IMR-90 (cell line): ENCODE results near the gene PHC2. TPM values are rescaled to one million over a fixed set of nuclear protein-coding genes. Genes with fewer than 3 reads are reported as not detected.
A peak's percentile ranks its signal among the peaks of the same experiment; 100 is the strongest.

ENCODE experiments used
- ATAC-seq: fragments of 200-7000 bp; cut with Tn5 transposase; 2 replicates; pipeline ENCODE4 v1.9.1; 2020; ENCODE audit warnings: low read depth, mild to moderate bottlenecking, moderate library complexity
- BruUV-seq: library from RNA; stranded (reverse); fragments of 400-500 nt; replicated peaks from 2 replicates; lab custom pipeline; 2021; lab: Mats Ljungman, UMichigan
- CTCF ChIA-PET: fragments of 300-600 bp; formaldehyde crosslinking; extraction: SDS; loops from one replicate; lab custom pipeline; 2021; ENCODE audit warnings: antibody characterized with exemption; lab: Yijun Ruan, JAX
- POLR2A ChIA-PET: fragments of 300-600 bp; sonication (Branson Sonifier 250); formaldehyde crosslinking; loops from one replicate; lab custom pipeline; 2022; ENCODE audit warnings: antibody characterized with exemption; ENCODE audit not compliant: unreplicated experiment; lab: Charles Lee
- DNase-seq: peaks from one replicate; pipeline ENCODE4 v3.0.0; 2013
- H2AFZ ChIP-seq: replicated peaks from 2 replicates; pipeline ENCODE3; 2013; ENCODE audit warnings: low read length, mild to moderate bottlenecking; ENCODE audit not compliant: poor library complexity
- H2AK5ac ChIP-seq: 2 replicates; pipeline ENCODE4 v1.6.1; 2013; ENCODE audit warnings: low read depth, low read length, inconsistent platforms
- H2AK9ac ChIP-seq: replicated peaks from 2 replicates; pipeline ENCODE3; 2013; ENCODE audit warnings: mild to moderate bottlenecking, low read depth, low read length, moderate library complexity; ENCODE audit not compliant: poor library complexity
- H2BK120ac ChIP-seq: 2 replicates; pipeline ENCODE4 v1.6.1; 2013; ENCODE audit warnings: low read depth, low read length, inconsistent platforms
- H2BK15ac ChIP-seq: 3 replicates; pipeline ENCODE4 v1.6.1; 2013; ENCODE audit warnings: low read depth, low read length, inconsistent platforms
- H2BK20ac ChIP-seq: 2 replicates; pipeline ENCODE4 v1.6.1; 2013; ENCODE audit warnings: low read depth, mild to moderate bottlenecking, inconsistent platforms, low read length, moderate library complexity
- H2BK5ac ChIP-seq: 2 replicates; pipeline ENCODE4 v1.6.1; 2013; ENCODE audit warnings: mild to moderate bottlenecking, low read depth, low read length, inconsistent platforms; ENCODE audit not compliant: poor library complexity, severe bottlenecking
- H3K14ac ChIP-seq: replicated peaks from 2 replicates; pipeline ENCODE4 v1.6.1; 2013; ENCODE audit warnings: low read depth, low read length, inconsistent platforms
- H3K18ac ChIP-seq: 2 replicates; pipeline ENCODE4 v1.6.1; 2013; ENCODE audit warnings: low read depth, low read length, control low read depth
- H3K23ac ChIP-seq: 2 replicates; pipeline ENCODE4 v1.6.1; 2013; ENCODE audit warnings: low read depth, low read length, inconsistent platforms
- H3K27ac ChIP-seq: 2 replicates; pipeline ENCODE4 v1.5.1; 2013; ENCODE audit warnings: mild to moderate bottlenecking, control low read depth, low read length; ENCODE audit not compliant: insufficient read depth
- H3K27me3 ChIP-seq: 2 replicates; pipeline ENCODE4 v1.6.1; 2013; ENCODE audit warnings: low read length; ENCODE audit not compliant: control insufficient read depth, insufficient read depth
- H3K36me3 ChIP-seq: 2 replicates; pipeline ENCODE4 v1.6.1; 2013; ENCODE audit warnings: low read length, mixed read lengths; ENCODE audit not compliant: control insufficient read depth, insufficient read depth
- H3K4ac ChIP-seq: 2 replicates; pipeline ENCODE4 v1.6.1; 2013; ENCODE audit warnings: low read depth, low read length, inconsistent platforms
- H3K4me1 ChIP-seq: 2 replicates; pipeline ENCODE4 v1.6.1; 2013; ENCODE audit warnings: low read length, mixed read lengths; ENCODE audit not compliant: control insufficient read depth, insufficient read depth
- H3K4me2 ChIP-seq: 2 replicates; pipeline ENCODE4 v1.6.1; 2013; ENCODE audit warnings: low read depth, mild to moderate bottlenecking, control low read depth, low read length, moderate library complexity
- H3K4me3 ChIP-seq: 2 replicates; pipeline ENCODE4 v1.5.1; 2013; ENCODE audit warnings: low read depth, mild to moderate bottlenecking, control low read depth, low read length, moderate library complexity; ENCODE audit not compliant: insufficient read depth
- H3K56ac ChIP-seq: 2 replicates; pipeline ENCODE4 v1.6.1; 2013; ENCODE audit warnings: low read length, inconsistent platforms; ENCODE audit not compliant: insufficient read depth; ENCODE audit errors: extremely low read depth
- H3K79me1 ChIP-seq, 2 experiments: 2 replicates each; pipeline ENCODE4 v1.6.1; 2013; ENCODE audit warnings: low read length in 2 of 2, inconsistent platforms in 1 of 2, low read depth in 1 of 2
- H3K9ac ChIP-seq: 2 replicates; pipeline ENCODE4 v1.6.1; 2013; ENCODE audit warnings: low read depth, low read length, control low read depth
- H3K9me1 ChIP-seq: 2 replicates; pipeline ENCODE4 v1.6.1; 2013; ENCODE audit warnings: low read length, inconsistent platforms; ENCODE audit not compliant: insufficient read depth
- H3K9me3 ChIP-seq: 2 replicates; pipeline ENCODE4 v1.6.1; 2013; ENCODE audit warnings: low read length; ENCODE audit not compliant: control insufficient read depth, insufficient read depth
- H4K20me1 ChIP-seq: 2 replicates; pipeline ENCODE4 v1.6.1; 2013; ENCODE audit warnings: low read length, inconsistent platforms; ENCODE audit not compliant: insufficient read depth
- H4K5ac ChIP-seq: 2 replicates; pipeline ENCODE4 v1.6.1; 2013; ENCODE audit warnings: mild to moderate bottlenecking, low read depth, low read length, control low read depth
- H4K8ac ChIP-seq, 2 experiments: 2 replicates each; pipeline ENCODE4 v1.6.1; 2013; ENCODE audit warnings: low read depth in 2 of 2, low read length in 2 of 2, control low read depth in 1 of 2, inconsistent platforms in 1 of 2
- H4K91ac ChIP-seq: 2 replicates; pipeline ENCODE4 v1.6.1; 2013; ENCODE audit warnings: low read depth, low read length, inconsistent platforms; ENCODE audit not compliant: insufficient read depth
- BHLHE40 ChIP-seq: fragments of 150-350 bp; IDR thresholded peaks from 2 replicates; pipeline ENCODE4 v1.6.1; 2016; ENCODE audit warnings: mild to moderate bottlenecking, low read depth, low read length
- CEBPB ChIP-seq: IDR thresholded peaks from 2 replicates; pipeline ENCODE4 v1.6.1; 2012; ENCODE audit warnings: low read depth, low read length, improper control_type of control experiment
- CHD1 ChIP-seq: IDR thresholded peaks from 2 replicates; pipeline ENCODE4 v1.6.1; 2012; ENCODE audit warnings: low read depth, low read length, improper control_type of control experiment
- CTCF ChIP-seq: conservative IDR thresholded peaks from 2 replicates; pipeline ENCODE4 v1.5.1; 2012; ENCODE audit warnings: mild to moderate bottlenecking, low read depth, low read length, improper control_type of control experiment
- FOS ChIP-seq: fragments of 150-350 bp; IDR thresholded peaks from 2 replicates; pipeline ENCODE4 v1.6.1; 2016; ENCODE audit warnings: low read depth, low read length
- MAFK ChIP-seq: IDR thresholded peaks from 2 replicates; pipeline ENCODE4 v1.6.1; 2012; ENCODE audit warnings: low read depth, low read length, improper control_type of control experiment
- MAZ ChIP-seq: IDR thresholded peaks from 2 replicates; pipeline ENCODE4 v1.6.1; 2012; ENCODE audit warnings: low read depth, mild to moderate bottlenecking, low read length, improper control_type of control experiment, moderate library complexity, borderline replicate concordance
- MXI1 ChIP-seq: IDR thresholded peaks from 2 replicates; pipeline ENCODE4 v1.6.1; 2012; ENCODE audit warnings: low read depth, mild to moderate bottlenecking, low read length, moderate library complexity, borderline replicate concordance
- NFE2L2 ChIP-seq: fragments of 150-350 bp; IDR thresholded peaks from 2 replicates; pipeline ENCODE4 v1.6.1; 2016; ENCODE audit warnings: low read depth, mild to moderate bottlenecking, low read length
- POLR2A ChIP-seq: IDR thresholded peaks from 2 replicates; pipeline ENCODE4 v1.6.1; 2012; ENCODE audit warnings: mild to moderate bottlenecking, low read depth, low read length
- RAD21 ChIP-seq: IDR thresholded peaks from 2 replicates; pipeline ENCODE4 v1.6.1; 2012; ENCODE audit warnings: low read length, improper control_type of control experiment
- RCOR1 ChIP-seq: IDR thresholded peaks from 2 replicates; pipeline ENCODE4 v1.6.1; 2012; ENCODE audit warnings: mild to moderate bottlenecking, low read length, improper control_type of control experiment; ENCODE audit not compliant: insufficient replicate concordance
- RFX5 ChIP-seq: IDR thresholded peaks from 2 replicates; pipeline ENCODE4 v1.8.0; 2012; ENCODE audit warnings: low read depth, mild to moderate bottlenecking, low read length, moderate library complexity
- SMC3 ChIP-seq: fragments of 150-350 bp; IDR thresholded peaks from 2 replicates; pipeline ENCODE4 v1.6.1; 2016; ENCODE audit warnings: low read depth, mild to moderate bottlenecking, antibody characterized with exemption, low read length, moderate library complexity
- WGBS, 2 experiments: methylation state at CpG; one replicate each; pipeline versions ENCODE4 v1.1.5 to v1.1.7; 2013; ENCODE audit warnings: missing lambda C conversion rate in 2 of 2; ENCODE audit not compliant: insufficient read length in 1 of 2; ENCODE audit errors: extremely low coverage in 2 of 2; 5-methylcytosine and 5-hydroxymethylcytosine counted together
- dilution Hi-C: fragments of 300-500 bp; cut with HindIII; formaldehyde crosslinking; loops from one replicate; pipeline ENCODE4 v1.14.3; 2018; ENCODE audit warnings: low sequenced_read_pairs; ENCODE audit not compliant: unreplicated experiment
- in situ Hi-C: fragments of 300-500 bp; cut with MboI; formaldehyde crosslinking; loops from 3 replicates; pipeline ENCODE4 v1.14.3; 2019; ENCODE audit warnings: low sequenced_read_pairs, inconsistent platforms, mixed read lengths
- intact Hi-C: fragments of 100-400 bp; cut with micrococcal nuclease; formaldehyde crosslinking; loops from 2 replicates; pipeline ENCODE4 v1.10.0; 2022
- polyA plus RNA-seq, 3 experiments: library from polyadenylated mRNA; depleted of rRNA; stranded (reverse); fragments of >200 nt; gene quantifications; 2 replicates each; pipeline ENCODE4 v1.2.3, GENCODE V29; 2012; ENCODE audit warnings: low replicate concordance in 1 of 3
- total RNA-seq: library from RNA; depleted of rRNA; stranded (reverse); fragments of >200 nt; gene quantifications from 2 replicates; pipeline ENCODE4 v1.2.3, GENCODE V29; 2012
- TF ChIP-seq, protein P1 (sequence below): fragments of 150-350 bp; IDR thresholded peaks from 2 replicates; pipeline ENCODE4 v1.6.1; 2016; ENCODE audit warnings: low read depth, mild to moderate bottlenecking, low read length, moderate library complexity, borderline replicate concordance
- TF ChIP-seq, protein P2 (sequence below): fragments of 150-350 bp; IDR thresholded peaks from 2 replicates; pipeline ENCODE4 v1.6.1; 2017; ENCODE audit warnings: mild to moderate bottlenecking, antibody characterized with exemption, low read length, low read depth

Gene PHC2
- total and polyA plus RNA-seq, 2 of the 4 experiments (the other 2 are of a cell fraction) = 46.4 to 98.1 TPM

- CTCF ChIA-PET = interaction anchor here (1.3 kb wide), 1 partner anchor 13 kb away, joined by 5 read pairs; no protein-coding TSS in a partner anchor
- Histone ChIP-seq H2BK120ac (peak overlapping the region; percentile 23; the same call in 1 of the 2 replicates), H3K27me3 (no peaks in the 10 kb centered on the region), H2AFZ (peak overlapping the region; percentile 52), H3K9me1 (peaks cover 19% of the 10 kb centered on the region), H3K23ac (no peak overlapping the region), H4K8ac (no peak overlapping the region), H3K18ac (no peak overlapping the region; the same call in 1 of the 2 replicates), H3K36me3 (no peaks in the 10 kb centered on the region), H2AK9ac (no peak overlapping the region), H3K27ac (no peak overlapping the region), H3K56ac (no peak overlapping the region), H2BK20ac (no peak overlapping the region), H4K20me1 (no peaks in the 10 kb centered on the region), H2BK5ac (no peak overlapping the region), H4K5ac (no peak overlapping the region; the same call in 1 of the 2 replicates), H2AK5ac (peak overlapping the region; percentile 27; the same call in 1 of the 2 replicates), H3K14ac (no peak overlapping the region), H3K9me3 (no peaks in the 10 kb centered on the region), H4K91ac (peak overlapping the region; percentile 26; the same call in 1 of the 2 replicates), H2BK15ac (0 out of 3 replicates have a peak overlapping the region, but pooled peaks have one; percentile 24), H3K4me3 (no peak overlapping the region), H3K79me1 (peaks cover 8 to 10% of the 10 kb centered on the region in 2 experiments), H3K4me2 (no peak overlapping the region), H3K4ac (0 out of 2 replicates have a peak overlapping the region, but pooled peaks have one; percentile 16), H3K4me1 (peaks cover 16% of the 10 kb centered on the region), H3K9ac (no peak overlapping the region)
- DNase-seq (peak; percentile 12), ATAC-seq (no peak)
- dilution Hi-C loops = no loop called here
- no TSS peak for BruUV-seq
- in situ Hi-C loops = loop anchor here (5.0 to 10.0 kb wide), 3 partner anchors 171 to 374 kb away; no protein-coding TSS in a partner anchor
- WGBS, 2 experiments = no CpG with 5 or more reads among the region's 4 CpGs
- TF ChIP-seq, protein P1, sequence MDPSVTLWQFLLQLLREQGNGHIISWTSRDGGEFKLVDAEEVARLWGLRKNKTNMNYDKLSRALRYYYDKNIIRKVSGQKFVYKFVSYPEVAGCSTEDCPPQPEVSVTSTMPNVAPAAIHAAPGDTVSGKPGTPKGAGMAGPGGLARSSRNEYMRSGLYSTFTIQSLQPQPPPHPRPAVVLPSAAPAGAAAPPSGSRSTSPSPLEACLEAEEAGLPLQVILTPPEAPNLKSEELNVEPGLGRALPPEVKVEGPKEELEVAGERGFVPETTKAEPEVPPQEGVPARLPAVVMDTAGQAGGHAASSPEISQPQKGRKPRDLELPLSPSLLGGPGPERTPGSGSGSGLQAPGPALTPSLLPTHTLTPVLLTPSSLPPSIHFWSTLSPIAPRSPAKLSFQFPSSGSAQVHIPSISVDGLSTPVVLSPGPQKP = no peak
- no peak for TF ChIP-seq POLR2A
- TF ChIP-seq MAZ = no peak
- no peak for TF ChIP-seq MXI1
- TF ChIP-seq CTCF = no peak
- TF ChIP-seq MAFK = no peak
- no peak for TF ChIP-seq RAD21
- no peak for TF ChIP-seq SMC3
- TF ChIP-seq FOS = 0 out of 2 replicates have a peak, but pooled peaks have one; percentile 7
- no peak for TF ChIP-seq RFX5
- TF ChIP-seq, protein P2, sequence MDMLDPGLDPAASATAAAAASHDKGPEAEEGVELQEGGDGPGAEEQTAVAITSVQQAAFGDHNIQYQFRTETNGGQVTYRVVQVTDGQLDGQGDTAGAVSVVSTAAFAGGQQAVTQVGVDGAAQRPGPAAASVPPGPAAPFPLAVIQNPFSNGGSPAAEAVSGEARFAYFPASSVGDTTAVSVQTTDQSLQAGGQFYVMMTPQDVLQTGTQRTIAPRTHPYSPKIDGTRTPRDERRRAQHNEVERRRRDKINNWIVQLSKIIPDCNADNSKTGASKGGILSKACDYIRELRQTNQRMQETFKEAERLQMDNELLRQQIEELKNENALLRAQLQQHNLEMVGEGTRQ = no peak
- TF ChIP-seq NFE2L2 = peak; percentile 22; the same call in 1 of the 2 replicates
- no peak for TF ChIP-seq BHLHE40
- no peak for TF ChIP-seq RCOR1
- TF ChIP-seq CHD1 = no peak
- no peak for TF ChIP-seq CEBPB
- POLR2A ChIA-PET = no interaction called here
- intact Hi-C loops = no loop called here
These were observed 37.6 kb upstream of the PHC2 start for GRCh38 chr1:33468531-33468930.
